NCI-H82 treated with DMSO at 0.1 percent for 48 hours (cell line): ENCODE data around the gene POR.
"Not testable (repeated sequence)": the region's sequence is repeated elsewhere in the genome, so short reads cannot be mapped to it uniquely, and the experiment has no call there.

ENCODE experiments used
- DNase-seq: peaks from one replicate; lab custom pipeline; 2025; ENCODE audit not compliant: unreplicated experiment; lab: John Stamatoyannopoulos, UW

Gene POR

DNA sequence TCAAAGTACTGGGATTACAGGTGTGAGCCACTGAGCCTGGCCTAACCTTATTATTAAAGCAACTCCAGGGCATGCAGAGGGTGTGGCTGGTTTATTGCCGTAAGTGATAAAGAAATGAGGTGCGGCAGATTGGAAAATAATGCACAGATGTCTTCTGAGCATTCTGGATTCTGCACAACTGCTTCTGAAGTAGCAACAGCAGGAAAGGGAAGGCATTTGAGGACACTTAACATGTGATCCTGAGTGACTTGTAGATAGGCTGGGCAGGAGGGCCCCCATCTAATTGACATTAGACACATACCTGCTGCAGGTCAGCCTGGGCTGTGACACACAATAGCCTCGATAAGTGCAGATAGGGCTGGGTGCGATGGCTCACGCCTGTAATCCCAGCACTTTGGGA is 30.5 kb upstream of the POR start:
- DNase-seq, result no peak

DNA sequence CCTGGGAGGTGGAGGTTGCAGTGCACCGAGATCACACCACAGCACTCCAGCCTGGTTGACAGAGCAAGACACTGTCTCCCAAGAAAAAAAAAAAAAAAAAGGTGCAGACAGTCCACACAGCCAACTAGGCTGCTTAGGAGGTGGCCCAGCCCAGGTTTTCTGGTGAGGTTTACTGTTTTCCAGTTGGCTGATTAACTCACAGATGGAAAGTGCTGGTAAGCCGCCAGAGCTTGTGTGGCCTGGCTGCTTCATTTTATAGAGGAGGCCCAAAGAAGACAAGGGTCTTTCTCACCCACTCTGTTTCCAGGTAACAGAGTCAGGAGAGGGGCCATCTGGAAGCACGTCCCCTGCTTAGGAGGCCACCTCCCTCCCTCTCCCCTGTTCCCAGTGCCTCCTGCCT is 29.9 kb upstream of the POR start:
- DNase-seq, result no peak

DNA sequence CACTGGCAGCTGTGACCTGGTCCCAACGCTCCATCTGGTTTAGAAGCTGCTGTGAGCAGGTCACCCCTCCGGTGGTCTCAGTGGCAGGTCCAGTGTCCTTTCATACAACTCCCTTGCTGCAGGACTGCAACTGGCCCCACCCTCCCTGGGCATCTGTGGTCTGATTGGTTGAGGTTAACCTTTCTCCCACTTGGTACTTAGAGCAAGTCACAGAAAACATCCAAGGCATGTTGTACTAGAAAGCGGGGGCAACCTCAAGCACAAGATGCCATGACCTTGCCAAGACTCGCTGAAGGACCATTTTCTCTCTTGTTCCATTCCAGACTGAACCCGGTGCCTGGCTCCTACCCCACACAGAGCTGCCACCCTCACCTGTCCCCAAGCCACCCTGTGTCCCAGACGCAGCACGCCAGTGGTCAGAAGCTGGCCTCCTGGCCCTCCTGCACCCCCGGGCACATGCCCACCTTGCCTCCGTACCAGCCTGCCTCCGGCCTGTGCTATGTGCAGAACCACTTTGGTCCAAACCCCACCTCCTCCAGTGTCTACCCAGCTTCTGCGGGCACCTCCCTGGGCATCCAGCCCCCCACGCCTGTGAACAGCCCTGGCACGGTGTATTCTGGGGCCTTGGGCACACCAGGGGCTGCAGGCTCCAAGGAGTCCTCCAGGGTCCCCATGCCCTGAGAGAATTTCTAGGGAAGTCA is 27.1 kb upstream of the POR start:
- DNase-seq, result no peak

DNA sequence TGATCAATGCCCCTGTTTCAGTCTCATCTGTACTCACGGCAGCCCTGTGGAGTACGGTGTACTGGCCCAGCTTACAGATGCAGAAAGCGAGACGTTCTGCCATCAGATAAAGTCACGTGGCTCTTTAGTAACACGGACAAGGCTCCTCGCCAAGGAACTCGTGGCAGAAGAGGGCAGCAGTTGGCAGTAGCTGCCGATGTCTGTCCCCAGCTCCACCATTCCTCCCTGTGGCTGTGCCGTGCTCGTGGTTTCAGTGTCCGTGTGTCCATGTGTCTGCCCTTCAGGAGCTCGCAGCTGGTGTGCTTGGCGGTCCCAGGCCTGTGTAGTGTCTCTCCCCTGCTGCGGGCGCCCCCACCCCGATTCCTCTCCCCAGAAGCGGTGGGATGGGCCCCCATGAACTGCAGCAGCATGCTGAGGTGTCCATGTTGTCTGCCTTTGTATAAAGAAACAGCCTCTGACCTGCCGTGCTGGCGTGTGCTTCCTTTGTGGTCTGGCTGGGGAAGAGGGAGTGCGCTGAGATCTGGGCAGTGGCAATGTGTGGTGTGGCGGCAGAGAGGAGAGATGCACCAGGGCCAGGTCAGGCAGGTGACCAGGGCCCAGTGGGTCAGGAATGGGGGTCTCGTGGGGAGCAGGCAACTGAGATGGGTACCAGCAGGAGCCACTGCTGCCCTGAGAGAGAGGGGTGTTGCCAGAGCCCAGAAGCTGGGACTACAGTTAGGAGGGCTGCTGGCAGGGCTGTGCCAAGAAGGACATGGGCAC is 26.3 kb upstream of the POR start:
- DNase-seq, result no peak

DNA sequence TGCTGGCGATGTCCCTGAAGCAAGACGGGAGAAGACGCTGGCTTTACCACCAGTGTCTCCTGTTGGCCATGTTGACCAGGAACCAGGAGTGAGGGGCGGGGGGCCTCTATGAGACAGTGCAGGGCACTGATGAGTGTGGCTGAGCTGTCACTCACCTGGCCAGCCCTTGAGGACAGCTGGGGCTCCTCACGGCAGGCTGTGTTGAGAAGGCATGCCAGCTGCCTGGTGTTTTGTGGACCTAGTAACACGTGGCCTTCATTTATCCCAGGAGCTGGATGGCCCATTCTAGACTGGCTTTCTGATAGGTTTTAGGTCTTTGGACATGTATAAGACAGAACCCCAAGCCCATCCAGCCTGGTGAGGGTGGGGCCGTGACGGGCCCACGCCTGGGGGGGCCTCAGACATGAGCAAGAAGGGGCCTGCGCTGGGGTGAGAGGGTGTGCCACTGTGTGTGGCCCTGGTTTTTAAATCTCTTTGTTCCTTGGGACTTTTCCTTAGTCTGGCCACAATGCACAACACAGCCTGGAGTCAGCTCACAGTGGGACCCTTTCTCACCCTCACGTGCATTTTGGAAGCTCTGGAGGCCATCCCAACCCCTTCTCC is 25.6 kb upstream of the POR start:
- DNase-seq, result no peak

DNA sequence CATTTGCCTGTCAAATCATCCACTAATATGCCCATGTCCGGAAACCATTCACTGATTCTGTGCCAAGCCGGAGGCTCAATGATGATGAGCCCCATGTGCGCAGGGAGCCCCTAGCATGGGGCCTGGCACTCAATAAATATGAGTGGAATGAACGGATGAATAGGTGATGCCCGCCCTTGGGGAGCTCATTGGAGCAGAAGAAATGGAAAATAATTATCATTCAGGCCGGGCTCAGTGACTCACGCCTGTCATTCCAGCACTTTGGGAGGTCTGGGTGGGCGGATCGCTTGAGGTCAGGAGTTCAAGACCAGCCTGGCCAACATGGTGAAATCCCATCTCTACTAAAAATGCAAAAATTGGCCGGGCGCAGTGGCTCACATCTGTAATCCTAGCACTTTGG is 25.1 kb upstream of the POR start:
- no peak for DNase-seq

DNA sequence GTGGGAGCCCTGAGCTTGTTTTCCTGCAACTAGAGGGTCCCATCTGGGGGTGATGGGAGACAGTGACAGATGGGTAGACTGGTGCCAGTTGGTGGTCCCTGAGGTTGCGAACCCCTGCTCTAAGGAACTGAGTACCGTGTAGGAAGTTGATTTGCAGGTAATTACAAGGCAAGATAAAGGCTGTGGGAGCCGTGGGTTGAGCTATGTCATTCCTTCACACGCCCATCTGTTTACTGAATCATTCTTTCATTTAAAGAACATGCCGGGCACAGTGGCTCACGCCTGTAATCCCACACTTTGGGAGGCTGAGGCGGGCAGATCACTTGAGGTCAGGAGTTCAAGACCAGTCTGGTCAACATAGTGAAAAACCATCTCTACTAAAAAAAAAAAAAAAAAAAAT is 23.7 kb upstream of the POR start:
- DNase-seq, result not testable (repeated sequence)

DNA sequence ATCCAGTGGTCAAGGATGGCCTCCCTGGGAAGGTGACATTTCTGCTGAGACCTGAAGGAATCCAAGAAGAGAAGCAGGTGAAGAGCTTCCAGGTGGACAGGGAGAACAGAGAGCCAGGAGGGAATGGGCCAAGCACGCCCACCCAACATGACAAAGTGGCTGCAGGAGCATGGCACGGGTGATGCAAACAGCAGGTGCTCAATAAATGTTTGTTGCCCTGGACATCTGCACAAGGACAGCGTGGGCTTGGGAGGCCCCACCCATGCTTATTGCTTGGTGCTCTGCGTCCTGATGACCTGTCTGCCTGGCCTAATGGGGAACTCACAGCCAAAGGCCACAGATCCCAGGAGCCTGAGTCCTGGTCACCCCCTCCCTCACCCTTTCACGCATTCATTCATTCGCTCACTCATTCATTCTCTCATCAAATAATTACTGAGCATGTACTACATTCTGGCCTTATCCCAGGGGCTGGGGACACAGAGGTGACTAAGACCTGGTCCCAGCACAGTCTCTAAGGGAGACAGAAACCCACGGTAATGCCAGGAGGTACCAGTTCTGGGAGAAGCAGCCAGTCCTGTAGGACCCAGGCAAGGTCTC is 23.0 kb upstream of the POR start:
- DNase-seq, result no peak

DNA sequence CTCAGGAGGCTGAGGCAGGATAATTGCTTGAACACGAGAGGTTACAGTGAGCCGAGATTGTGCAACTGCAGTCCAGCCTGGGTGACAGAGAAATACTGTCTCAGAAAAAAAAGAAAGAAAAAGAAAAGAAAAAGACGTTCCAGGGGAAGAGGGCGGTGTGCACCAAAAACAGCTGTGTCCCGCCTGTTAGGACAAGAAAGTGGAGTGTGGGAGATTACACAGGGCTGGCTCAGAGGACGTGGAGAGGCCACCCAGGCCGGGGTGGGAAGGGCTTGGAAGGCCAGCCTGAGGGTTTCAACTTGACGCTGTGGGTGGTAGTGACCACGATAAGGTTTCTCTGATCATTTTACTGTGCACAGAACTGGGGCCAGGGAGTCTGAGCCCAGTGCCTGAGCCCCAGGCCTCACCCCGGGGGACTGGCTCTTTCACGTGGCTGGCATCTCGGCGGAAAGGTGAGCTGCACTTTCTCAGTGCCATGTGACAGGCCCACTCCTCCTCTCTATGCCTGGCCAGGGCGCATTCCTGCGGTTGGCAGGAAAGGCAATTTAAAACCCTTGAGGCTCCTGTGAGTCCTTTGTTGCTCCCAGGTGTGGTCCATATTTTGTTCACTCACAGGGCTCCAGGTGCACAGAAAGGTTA is 22.2 kb upstream of the POR start:
- DNase-seq, result no peak

DNA sequence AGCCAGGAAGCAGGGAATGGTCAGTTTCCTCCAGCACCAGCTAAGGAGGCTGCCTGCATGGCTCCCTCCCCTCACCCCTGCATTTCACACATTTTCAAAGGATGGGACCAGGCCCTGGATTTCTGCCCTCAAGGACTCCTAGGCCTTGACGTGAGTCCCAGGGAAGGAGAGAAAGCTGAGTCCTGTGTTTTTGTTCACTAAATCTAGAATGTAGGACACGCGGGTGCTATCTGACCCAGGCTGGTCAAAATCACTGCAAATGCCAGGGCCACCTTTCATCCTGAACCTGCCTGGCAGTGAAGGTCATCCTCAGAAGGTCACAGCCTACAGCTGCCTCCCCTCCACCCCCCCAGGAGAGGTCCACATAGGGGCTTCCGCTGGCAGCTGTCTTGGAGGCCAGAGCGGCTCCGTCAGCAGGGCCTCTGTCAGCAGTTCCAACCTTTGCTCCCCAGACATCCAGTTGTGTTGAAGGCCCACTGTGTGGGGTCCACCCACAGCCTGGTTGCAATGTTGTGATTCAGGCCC is 18.1 kb upstream of the POR start:
- no peak for DNase-seq

DNA sequence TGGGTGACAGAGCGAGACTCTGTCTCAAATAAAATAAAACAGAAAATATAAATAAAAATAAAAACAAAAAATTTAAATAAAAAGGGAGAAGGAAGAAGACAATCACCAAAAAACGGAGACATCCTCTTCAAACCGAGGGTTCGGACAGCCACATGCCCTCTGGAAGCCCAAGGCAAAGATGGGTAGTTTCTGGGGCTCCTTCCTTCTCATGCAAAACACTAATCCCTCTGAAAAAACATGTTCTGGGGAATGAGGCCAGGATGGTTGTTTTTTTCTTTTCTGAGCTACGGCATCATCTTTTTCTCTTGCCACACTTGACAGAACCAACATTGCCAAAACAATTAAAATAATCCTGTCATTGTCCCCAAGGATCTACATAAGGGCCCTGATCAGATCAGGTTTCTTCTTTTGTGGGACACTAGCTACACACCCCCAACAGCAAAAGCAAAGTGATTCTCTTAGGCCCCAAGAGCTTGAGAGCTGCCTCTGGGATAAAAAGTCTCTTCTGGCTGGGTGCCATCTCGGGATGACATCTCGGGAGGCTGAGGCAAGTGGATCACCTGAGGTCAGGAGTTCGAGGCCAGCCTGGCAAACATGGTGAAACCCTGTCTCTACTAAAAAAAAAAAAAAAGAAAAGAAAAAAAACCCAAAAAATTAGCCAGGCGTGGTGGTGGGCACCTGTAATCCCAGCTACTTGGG is 14.2 kb upstream of the POR start:
- DNase-seq, result no peak

DNA sequence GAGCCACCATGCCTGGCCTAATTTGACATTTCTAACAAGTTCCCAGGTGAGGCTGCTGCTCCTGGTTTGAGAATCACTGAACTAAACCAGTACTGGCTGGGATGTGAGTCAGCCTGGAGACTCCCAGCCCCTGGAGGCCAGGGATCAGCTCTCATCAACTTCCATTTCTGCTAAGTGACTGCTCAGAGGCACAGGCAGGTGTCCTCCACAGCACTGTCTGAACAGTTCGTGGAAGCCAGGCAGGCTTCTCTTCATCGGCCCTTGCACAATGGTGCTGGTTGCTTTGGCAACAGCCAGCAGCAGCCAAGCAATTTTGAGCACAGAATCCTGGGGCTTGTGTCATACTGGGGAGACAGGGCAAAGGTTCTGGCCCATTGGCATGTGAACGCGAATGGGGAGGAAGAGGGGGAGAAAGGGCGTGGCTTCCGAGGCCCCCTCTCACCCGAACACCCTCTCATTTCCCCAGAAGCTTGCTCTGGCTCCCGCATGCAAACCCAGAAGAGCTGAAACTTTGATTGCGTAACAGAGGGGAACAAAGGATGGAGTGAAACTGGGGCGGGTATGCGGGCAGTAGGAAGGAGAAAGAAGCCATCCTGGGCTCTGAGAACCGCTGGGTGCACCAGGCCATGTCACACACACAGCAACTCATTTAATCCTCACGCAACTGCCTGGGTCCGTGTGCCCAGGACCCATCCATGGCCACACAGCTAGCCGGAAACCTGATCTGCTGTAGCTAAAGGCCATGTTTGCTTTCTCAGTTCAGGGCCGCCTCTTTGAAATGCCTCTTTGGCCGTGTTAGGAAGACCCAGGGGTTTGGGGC is 9.0 kb upstream of the POR start:
- no peak for DNase-seq

DNA sequence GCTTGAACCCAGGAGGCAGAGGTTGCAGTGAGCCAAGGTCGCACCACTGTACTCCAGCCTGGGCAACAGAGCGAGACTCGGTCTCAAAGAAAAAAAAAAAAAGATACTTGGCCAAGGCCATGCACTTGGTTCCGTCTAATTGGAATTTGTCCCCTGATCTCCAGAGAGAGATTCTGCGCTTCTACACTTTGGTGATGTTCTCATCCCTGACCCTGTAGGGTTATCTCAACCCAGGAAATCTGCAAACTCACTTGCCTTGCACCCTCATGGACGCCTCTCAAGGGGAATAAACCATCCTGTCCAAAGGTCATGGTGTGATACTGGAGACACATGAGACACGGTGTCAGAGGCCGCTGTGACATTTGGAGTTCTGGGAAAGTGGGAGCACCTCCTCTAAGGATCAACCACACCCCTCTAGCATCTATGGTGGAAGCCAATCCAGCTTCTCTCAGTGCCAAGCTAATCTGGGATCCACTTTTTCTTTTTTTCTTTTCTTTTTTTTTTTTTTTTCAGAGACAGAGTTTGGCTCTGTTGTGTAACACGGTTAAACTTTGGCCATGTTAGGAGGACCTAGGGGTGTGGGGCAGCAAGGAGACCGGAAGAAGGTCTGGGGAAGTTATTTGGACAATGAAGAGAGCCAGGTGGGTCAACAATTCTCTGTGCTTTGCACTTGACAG is 7.8 kb upstream of the POR start:
- no peak for DNase-seq

DNA sequence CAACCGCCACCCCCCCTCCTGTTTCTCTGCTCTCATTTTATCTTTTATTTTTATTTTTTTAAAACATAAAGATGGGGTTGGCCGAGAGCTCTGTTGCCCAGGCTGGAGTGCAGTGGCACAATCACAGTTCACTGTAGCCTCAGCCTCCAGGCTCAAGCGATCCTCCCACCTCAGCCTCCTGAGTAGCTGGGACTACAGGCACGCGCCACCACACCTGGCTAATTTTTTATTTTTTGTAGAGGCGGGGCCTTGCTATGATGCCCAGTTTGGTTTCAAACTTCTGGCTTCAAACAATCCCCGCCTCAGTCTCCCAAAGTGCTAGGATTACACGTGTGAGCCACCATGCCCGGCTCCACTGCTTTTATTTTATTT is 7.3 kb upstream of the POR start:
- DNase-seq, result not testable (repeated sequence)

DNA sequence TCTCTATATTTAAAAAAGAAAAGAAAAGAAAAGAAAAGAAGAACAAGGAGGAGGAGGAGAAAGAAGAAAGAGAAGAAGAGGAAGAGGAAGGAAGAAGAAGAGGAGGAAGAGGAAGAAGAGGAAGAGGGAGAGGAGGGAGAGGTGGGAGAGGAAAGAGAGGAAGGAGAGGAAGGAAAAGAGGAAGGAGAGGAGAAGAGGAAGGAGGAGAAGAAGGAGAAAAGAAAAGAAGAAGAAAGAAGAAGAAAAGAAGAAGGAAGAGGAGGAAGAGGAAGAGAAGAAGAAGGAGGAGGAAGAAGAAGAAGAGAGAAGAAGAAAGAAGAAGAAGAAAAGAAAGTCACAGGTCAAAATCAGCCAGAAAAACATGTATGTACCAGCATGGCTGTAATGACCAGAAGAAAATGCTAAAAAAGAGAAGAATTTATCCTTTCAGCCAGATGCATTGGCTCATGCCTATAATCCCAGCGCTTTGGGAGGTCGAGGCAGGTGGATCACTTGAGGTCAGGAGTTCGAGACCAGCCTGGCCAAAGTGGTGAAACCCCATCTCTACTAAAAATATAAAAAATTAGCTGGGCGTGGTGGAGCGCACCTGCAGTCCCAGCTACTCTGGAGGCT is 5.3 kb upstream of the POR start:
- no peak for DNase-seq

DNA sequence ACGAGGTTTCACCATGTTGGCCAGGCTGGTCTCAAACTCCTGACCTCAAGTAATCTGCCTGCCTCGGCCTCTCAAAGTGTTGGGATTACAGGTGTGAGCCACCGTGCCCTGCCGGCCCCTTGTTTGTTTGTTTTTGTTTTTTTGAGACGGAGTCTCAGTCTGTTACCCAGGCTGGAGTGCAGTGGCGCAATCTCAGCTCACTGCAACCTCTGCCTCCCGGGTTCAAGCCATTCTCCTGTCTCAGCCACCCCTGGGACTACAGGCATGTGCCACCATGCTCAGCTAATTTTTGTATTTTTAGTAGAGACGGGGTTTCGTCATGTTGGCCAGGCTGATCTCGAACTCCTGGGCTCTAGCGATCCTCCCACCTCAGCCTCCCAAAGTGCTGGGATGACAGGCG is 3.8 kb upstream of the POR start:
- not testable (repeated sequence) for DNase-seq

DNA sequence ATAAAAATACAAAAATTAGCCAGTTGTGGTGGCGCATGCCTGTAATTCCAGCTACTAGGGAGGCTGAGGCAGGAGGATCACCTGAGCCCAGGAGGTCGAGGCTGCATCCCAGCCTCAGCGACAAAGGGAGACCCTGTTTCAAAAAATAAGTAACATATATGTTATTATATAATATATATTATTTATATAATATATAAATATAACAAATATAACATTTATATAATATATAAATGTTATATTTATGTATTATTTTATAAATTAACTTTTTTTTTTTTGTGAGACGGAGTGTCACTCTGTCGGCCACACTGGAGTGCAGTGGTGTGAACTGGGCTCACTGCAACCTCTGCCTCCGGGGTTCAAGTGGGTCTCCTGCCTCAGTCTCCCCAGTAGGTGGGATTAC is 1.5 kb upstream of the POR start:
- DNase-seq, result no peak

DNA sequence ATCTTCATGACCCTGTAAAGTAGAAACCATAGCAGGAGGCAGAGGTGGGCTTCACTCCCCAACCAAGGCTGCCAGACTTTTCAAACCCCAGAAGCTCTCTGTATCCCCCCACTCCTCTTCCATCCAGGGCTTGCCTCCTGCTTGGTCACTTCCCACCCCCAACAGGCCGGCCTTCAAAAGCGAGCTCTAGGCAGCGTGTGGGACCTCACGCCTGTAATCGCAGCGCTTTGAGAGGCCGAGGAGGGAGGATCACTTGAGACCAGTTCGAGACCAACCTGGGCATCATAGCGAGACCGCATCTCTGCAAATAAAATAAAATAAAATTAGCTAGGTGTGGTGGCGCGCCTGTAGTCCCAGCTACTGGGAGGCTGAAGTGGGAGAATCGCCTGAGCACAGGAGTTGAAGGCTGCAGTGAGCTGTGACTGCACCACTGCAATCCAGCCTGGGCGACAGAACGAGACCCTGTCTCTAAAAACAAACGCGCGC is 743 bp upstream of the POR start:
- no peak for DNase-seq
